GM19239 (cell line): ENCODE data around the gene ANKRD52.
A peak's percentile ranks its signal among the peaks of the same experiment; 100 is the strongest.

Source experiments
- DNase-seq: peaks from one replicate; pipeline ENCODE4 v3.0.0; 2011; ENCODE audit warnings: low spot score; ENCODE audit not compliant: insufficient read length
- FAIRE-seq: peaks from 2 replicates; lab custom pipeline; 2011; peaks lifted over from hg19 to GRCh38; lab: Jason Lieb, UNC

The ANKRD52 gene

DNA sequence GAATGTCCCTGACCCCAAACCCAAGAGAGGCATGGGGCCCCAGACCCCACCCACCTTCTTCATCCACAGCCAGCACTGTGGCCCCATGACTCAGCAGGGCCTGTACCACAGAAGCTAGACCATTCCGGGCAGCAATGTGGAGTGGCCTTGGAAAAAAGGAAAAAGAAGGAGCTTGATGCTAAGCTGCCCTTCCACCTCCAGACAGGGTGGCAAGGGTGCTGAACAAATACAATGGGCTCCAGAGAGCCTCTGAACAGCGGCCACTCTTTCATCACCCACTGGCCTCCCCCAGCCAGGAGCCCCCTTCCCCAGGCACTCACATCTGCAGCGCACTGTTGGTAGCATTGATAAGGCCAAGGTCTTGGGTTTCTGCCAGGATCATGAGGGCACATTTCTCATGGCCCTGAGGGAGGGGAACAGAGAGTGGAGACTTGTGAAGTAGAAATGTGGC is 14.4 kb downstream of the ANKRD52 start:
- FAIRE-seq: no peak
- DNase-seq: no peak

DNA sequence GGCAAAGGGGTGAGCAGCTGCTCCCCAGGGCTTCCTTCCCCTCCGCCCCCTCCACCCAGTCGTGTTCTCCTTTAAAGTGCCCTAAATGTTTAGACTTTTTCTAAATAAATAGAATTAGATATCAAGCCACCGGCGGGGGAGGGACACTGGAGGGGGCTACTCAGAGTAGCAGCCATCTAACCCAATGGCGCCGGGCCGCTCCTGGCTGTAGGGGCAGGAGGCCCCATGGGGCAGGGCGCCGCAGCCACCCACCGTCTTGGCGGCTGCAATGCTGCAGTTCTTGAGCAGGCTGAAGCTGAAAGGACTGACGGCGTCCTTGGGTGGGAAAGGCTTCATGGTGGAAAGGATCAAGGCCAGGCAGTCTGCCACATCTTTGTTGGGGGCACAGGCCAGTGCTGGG is 15.2 kb downstream of the ANKRD52 start:
- DNase-seq (no peak), FAIRE-seq (no peak)

DNA sequence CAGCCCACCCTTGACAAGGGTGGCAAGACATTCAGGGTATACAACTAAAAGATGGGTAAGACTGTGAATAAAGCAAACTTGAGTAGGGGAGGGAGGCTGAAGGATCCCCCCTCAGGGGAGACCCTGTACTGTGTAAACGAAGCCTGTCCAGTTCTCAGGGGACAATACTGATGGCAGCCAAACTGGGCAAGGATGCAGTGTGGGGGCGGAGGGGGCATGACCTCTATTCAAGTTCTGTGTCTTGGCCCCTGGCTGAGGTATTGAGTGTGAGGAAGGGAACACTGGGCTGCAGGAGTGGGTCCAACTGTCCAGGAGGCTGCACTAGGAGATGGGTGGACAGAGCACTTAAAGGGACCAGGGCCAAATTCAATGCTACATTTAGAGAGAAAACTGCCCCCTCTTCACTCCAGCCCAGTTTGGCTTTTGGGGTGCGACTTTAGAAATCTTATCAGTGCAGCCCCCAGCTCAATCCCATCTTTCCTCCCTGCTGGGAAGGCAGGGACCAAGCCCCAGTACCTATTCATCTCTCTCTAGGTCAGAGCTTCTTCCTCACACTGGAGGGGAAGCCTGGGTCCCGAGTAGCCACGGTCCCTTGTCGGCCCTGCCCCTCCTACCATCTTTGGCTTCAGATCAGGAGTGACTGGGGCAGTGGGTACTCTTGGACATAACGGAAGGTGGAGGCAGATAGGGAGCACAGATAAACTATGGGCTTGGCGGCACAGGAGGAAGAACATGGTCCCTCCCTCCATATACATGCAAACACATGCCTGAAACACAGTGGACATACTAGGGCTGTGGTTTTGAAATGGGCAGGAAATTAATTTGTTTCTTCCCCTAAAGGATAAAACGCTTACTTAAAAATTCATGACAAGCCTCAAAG is 16.5 kb downstream of the ANKRD52 start:
- DNase-seq (no peak), FAIRE-seq (no peak)

DNA sequence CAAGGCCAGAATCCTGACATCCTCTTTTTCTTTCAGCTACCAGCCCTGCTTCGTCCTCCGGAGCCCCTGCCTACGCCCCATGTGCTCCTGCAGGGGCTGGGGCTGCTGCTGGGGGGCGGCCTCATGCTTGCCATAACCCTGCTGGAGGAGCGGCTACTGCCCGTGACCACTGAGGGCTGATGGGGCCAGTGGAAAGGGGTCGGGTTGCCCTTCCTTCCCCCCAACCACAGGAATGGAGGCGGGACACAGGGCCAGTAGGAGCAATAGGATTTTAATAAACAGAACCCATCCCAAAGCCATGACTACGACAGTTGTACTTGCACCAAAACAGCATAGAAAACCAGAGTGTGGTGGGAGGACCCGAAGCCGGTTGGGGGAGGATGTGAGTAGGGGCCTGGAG is 20.6 kb downstream of the ANKRD52 start:
- no peak for DNase-seq
- no peak for FAIRE-seq

DNA sequence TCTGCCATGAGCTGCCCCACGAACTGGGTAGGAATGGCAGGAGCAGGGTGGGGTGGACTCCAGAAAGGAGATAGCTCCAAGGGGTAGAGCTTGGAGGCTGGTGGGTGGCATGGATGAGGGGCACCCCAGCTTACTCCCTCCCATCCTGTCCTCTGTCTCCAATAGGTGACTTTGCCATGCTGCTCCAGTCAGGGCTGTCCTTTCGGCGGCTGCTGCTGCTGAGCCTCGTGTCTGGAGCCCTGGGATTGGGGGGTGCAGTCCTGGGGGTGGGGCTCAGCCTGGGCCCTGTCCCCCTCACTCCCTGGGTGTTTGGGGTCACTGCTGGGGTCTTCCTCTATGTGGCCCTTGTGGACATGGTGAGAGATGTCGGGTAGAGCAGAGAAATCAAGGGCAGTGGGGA is 21.2 kb downstream of the ANKRD52 start:
- FAIRE-seq (no peak), DNase-seq (no peak)

DNA sequence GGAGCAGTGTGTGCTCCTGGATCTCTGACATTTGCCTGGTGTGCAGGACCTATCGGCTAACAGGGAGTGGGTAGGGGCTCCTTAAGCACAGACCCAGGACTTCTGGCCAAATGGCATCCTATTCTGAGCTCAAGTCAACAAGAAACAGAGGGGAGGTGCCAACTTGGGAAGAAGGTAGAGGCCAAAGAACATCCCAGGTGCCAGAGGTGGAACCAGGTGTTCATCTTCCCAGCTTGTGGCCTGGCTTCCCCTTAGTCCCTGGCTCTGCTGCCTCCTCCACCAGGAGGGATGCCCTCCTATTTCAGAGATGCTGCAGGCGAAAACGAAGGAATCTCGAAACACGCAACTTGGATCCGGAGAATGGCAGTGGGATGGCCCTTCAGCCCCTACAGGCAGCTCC is 22.1 kb downstream of the ANKRD52 start:
- DNase-seq (no peak), FAIRE-seq (no peak)

DNA sequence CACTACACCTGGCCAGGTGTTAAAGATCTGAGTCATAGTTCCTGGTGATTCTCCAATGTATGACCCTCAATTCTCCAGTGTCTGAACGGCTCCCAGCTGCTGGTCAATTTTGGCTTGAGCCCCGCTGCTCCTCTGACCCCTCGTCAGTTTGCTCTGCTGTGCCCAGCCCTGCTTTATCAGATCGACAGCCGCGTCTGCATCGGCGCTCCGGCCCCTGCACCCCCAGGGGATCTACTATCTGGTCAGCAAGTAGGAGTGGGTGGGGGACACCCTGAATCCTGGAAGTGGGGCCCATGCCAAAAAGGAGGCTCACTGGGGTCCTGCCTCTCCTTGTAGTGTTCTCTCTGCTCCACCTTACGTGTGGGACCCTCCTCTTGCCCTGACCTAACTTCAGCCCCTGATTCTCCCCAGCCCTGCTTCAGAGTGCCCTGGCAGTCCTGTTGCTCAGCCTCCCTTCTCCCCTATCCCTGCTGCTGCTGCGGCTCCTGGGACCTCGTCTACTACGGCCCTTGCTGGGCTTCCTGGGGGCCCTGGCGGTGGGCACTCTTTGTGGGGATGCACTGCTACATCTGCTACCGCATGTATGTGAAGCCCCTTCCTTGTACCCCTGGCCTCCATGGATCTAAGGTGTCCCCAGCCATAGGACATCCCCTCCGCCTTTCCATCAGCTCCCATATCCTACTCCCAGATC is 23.3 kb downstream of the ANKRD52 start:
- FAIRE-seq (no peak), DNase-seq (no peak)

DNA sequence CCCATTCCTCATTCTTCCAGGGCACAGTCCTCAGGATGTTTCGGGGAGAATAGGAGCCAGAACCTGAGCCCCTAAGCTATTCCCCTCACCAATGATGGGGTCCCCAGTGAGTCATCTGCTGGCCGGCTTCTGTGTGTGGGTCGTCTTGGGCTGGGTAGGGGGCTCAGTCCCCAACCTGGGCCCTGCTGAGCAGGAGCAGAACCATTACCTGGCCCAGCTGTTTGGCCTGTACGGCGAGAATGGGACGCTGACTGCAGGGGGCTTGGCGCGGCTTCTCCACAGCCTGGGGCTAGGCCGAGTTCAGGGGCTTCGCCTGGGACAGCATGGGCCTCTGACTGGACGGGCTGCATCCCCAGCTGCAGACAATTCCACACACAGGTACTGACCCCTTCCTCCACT is 27.0 kb downstream of the ANKRD52 start:
- DNase-seq (no peak), FAIRE-seq (no peak)

DNA sequence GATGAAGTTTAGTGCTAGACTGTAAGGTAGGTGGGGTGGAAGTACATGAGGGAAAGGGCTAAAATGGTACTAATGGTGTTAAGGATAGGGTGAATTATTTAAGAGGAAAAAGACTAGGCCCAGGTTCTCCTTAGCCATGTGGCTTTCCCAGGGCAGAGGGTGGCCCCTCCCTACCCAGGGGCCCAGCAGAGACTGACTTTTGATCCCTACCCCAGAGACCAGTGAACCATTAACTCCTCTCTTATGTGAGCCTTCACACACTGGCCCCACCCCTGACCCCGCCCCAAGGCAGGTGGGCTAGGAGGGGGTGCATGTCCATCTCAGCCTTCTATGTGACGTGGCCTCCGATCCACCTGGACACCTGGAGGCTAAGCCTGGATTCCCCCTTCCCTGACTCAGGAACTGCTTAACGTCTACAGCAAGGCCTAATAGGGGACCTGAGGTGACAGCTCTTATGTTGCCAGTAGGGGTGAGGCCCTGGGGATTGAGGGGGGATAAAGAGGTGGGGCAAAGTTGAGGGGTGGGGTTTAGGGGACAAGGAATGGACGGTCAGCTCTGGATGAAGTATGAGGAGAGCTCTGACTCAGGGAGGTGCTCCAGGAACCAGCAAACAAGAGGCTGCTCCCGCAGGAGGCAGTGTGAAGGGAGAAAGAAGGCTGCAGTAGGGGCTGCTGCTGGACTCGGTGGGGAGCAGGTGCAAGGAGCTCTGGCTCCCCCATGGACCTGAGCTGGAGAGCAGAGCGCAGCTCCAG is 27.6 kb downstream of the ANKRD52 start:
- DNase-seq: no peak
- no peak for FAIRE-seq

DNA sequence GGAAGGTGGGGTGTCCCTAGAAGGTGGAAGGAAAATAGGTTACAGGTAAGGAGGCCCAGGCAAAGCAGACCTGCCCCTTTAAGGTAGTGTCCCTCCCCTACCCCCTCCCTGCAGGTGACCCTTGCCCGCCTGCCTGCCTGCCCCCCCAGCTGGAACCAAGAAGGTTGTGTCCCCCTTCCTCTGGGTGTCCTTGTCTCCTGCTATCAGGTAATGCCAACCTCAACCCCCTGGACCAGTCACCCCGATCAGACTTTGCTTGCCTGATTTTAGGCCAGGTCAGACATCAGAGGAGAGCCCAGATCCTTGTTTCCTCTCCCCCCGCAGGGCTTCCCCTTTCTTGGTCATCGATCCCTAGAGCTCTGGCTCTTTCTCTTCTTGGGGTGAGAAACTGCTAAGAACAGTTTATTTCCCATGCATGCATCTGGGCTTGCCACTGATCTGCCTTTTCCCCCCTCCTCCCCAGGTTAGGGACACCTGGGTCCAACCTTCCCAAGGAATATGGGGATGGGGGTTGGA is 28.2 kb downstream of the ANKRD52 start, which contains the start of gene SLC39A5:
Gene SLC39A5 (plus strand): TSS at position 136 of the 516 bp plus-strand sequence. CDS start 1,224 bp downstream, outside the sequence.
- FAIRE-seq (no peak), DNase-seq (no peak)

DNA sequence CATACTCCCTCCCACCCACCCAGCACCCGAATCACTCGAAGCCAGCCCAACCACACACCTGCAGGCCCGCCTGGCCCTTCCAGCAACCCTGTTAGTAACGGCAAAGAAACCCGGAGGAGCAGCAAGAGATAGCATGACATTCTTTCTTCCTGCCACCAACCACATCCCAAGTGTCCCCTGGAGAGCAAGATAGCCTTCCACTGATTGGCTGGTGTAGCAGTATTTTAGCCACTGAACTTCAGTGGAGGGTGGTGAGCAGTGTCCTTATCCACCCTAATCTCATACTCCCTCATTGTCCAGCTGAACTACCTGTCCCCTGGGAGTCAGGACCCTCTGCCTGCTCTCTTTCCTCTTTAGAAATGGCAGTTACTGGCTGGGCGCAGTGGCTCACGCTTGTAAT is 29.1 kb downstream of the ANKRD52 start:
- DNase-seq (no peak), FAIRE-seq (no peak)

DNA sequence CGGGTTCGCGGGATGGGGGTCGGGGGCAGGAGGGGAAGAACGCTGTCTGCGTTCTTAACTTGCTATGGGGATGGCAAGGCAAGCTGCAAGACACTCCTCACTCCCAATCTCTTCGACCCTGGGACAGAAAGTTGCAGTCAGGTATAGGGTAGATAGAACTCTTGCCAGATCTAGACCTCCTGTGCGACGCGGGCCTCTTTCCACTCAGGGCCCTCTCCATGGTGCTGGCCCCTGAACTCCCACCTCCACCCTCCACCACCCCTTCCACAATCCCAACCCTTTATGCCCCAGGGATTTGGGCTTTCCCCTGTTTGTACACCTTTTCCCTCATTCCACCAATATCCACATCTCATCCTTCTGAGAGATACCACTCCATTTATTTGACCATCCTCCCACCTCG is 33.2 kb downstream of the ANKRD52 start:
- no peak for DNase-seq
- FAIRE-seq: no peak

DNA sequence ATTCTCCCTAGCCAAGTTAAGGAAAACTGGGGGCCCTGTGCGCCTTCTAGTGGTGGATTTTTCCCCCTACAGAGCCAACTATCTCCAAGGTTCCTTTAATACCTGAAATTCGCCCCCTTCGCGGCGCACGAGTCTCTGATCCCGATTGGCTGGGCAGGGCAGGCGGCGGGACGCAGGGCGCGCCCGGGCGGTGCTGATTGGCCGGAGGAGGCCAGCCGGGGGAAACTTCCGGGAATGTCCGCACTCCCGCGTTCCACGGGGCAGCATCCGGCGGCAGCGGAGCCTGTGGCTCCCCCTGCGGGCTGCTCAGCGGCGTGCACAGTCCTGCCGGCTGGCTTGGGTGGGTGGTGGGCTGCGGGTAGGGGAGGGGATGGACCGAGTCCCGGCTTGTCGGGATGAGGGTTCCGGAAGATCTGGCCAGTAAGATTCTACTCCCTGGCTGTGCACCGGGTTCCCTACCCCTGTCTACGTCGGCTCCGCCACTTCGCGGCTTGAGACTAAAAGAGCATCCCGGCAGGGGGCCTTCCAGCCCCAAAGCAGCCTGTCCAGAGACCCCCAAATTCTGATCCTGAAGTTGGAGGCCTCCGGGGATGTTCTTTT is 34.0 kb downstream of the ANKRD52 start, which contains the start of gene NABP2:
Gene NABP2 (plus strand): TSS at position 241 of the 600 bp plus-strand sequence. CDS start 515 bp downstream, outside the sequence.
- DNase-seq (peak; percentile 98), FAIRE-seq (peak; percentile 90)

DNA sequence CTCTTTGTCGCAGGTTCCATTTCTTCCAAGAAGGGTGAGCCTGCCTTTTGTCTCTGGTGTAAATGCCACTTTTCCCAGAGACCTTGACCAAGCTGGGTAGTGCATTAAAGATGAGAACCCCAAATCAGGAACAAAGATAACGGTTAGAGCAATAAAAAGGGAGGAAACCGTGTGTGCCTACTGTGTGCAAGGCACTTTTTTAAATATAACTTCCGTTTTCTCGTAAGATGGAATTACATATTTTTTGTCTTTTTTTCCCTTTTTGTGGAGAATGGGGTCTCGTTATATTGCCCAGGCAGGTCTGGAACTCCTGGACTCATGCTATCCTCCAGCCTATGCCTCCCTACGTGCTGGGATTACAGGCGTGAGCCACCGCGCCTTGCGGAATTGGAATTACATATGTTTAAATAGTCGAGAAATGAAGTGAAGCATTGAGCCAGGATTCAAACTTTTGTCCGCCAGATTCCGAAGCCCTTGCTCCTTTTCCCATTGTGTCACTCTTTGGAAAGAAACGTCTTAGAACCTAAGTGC is 34.5 kb downstream of the ANKRD52 start:
- FAIRE-seq: peak; percentile 62
- no peak for DNase-seq

DNA sequence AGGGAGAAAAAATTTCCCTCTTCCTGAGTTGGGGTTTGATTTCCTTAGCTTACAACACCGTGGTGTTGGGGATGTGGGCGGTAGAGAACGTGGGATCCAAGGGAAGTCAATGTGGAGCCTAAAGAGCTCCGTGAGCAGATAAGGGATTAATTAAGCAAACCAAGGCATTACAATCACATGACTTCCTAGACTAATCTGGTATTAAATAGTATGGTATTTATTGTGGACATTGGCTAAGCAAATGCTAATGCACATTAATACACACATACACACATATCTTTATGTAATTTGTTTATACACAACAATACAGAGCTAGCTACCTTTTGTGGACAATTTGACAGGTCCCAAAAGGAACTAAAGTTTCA is 35.7 kb downstream of the ANKRD52 start:
- DNase-seq (no peak), FAIRE-seq (peak; percentile 57)

DNA sequence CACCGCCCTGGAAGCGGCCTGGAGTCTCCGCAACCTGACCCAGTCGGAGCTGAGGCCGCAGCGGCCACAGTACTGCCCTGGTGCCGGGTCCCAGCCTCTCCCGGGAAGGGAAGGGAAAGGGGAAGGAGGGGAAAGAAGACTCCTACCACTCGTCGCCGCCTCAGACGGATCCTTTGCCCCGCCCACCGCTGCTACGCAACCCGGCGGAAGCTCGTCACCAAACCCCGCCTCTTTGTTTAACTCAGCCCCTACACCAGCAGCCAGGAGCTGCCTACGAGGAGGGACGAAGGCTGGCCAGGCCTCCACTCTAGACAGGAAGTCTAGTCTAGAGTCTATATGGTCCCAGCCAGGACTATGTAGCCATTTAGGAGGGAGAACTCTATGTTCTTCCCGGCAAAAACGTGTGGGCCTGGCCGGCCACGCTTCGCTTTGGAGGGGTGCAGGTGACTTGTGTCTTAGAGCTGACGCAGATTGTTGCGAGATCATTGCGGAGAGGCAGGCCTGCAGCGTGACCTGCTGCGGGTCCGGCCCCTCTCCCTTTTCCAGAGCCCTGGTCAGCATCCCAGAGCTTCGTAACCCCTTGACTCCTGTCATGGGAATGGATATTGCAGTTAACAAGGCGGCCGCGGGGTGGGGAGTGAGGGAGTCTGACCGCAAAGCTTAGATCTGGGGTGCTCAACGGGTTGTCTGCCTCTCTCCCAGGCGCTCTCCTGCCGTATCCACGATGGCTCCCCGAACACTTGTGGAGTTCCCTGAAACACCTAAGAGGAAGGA is 36.2 kb downstream of the ANKRD52 start, which contains the start of gene RNF41:
Gene RNF41 (minus strand): TSS at position 166 of the 774 bp plus-strand sequence. CDS start 7,875 bp downstream, outside the sequence.
- DNase-seq (peak; percentile 98), FAIRE-seq (peak; percentile 100)

DNA sequence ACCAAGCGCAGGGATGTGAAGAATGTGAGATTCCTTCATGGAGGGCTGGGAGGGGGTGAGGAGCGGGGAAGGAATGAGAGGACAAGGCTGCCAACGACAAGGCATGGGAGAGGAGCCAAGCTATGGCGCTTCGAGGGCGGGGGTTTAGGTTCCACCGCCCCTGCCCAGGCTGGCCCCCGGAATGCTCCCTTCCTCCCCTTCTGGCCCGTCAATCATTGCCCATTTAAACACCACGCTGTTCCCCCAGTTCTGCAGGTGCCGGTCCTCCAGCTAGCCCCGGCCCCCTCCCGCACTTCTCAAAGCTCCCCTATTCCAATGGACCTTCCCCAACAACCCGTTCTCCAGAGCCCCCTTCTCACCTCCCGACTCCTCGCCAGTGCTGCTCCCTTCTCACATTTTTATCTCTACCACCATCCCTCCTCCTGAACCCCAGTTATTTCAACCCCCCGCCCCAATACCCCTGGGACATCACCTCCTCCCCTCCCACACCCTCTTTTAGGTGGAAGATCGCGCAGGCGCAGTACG is 36.9 kb downstream of the ANKRD52 start:
- DNase-seq: no peak
- FAIRE-seq: no peak

DNA sequence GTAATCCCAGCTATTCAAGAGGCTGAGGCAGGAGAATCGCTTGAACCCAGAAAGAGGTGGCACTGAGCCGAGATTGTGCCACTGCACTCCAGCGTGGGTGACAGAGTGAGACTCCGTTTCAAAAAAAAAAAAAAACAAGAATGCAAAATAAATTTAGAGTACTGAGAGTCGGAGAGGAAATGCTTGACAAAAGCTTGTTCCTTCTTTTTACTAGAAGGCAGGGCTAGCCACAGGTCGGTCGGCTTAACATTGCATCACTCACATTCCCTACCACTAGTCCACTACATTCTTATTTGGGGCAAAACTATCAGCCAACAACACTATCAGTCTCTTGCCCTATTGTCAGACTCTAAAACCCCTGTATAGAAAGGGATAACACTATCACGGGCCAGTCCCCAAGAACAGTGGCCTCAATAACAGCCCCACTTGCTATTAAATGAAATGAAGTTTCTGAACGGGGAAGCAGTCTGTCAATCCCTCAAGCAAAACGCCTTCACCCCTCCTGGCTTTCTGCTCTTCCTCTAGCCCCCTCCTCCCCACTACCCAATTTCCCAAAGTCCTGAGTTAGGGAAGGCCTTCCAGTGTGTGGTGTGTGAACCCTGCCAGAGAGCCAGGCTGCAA is 37.5 kb downstream of the ANKRD52 start:
- DNase-seq (no peak), FAIRE-seq (peak; percentile 11)
